Adrenal gland (tissue), 5 donors: Measurements from ENCODE around the gene PCDHGA2.

ENCODE experiments used
- CTCF ChIP-seq, 6 experiments: fragments of 450-650 bp in 4 of 6; fragments of 200-600 bp in 2 of 6; sonication (generic) in 1 of 6; IDR thresholded peaks; 1 replicate in 5 of 6; 2 replicates in 1 of 6; pipeline versions ENCODE4 v1.5.1 to v1.8.0; 2016 to 2021; ENCODE audit warnings: antibody characterized with exemption in 6 of 6, mild to moderate bottlenecking in 2 of 6, moderate library complexity in 1 of 6
- POLR2A ChIP-seq, 2 donors: fragments of 450-650 bp; IDR thresholded peaks; one replicate each; pipeline ENCODE4 v1.6.1; 2017; ENCODE audit warnings: antibody characterized with exemption in 2 of 2, mild to moderate bottlenecking in 2 of 2, moderate library complexity in 1 of 2
- donor health status: DM: no; HTN: no; CAD: no.

- TF ChIP-seq CTCF (IDR thresholded peaks at IDR 0.05) (peak in 4 of 6 experiments; percentile 11 to 30 (median 24)), POLR2A (IDR thresholded peaks at IDR 0.05) (no peak)
Observed at GRCh38 chr5:141373673-141374317, 35.2 kb downstream of the PCDHGA2 start, which contains the start of gene PCDHGA6.
